A673 (cell line): Measurements from ENCODE around the gene DTL. TPM values are rescaled to one million over a fixed set of nuclear protein-coding genes. Genes with fewer than 3 reads are reported as not detected.

Source experiments
- BruUV-seq: library from RNA; stranded (reverse); fragments of 400-500 nt; replicated peaks from 2 replicates; lab custom pipeline; 2021; lab: Mats Ljungman, UMichigan
- CTCF ChIA-PET: fragments of 300-600 bp; sonication (Branson Sonifier 250); formaldehyde crosslinking; loops from one replicate; lab custom pipeline; 2022; ENCODE audit warnings: antibody characterized with exemption; lab: Charles Lee
- POLR2A ChIA-PET: fragments of 300-600 bp; sonication (Branson Sonifier 250); formaldehyde crosslinking; loops from one replicate; lab custom pipeline; 2022; ENCODE audit warnings: antibody characterized with exemption; ENCODE audit not compliant: low non-redundant PET; lab: Charles Lee
- DNase-seq: peaks from one replicate; pipeline ENCODE4 v3.0.0-alpha.2; 2015; ENCODE audit warnings: low spot score
- H3K27ac ChIP-seq: fragments of 200-600 bp; sonication (generic); 2 replicates; pipeline ENCODE4 v1.5.1; 2016; ENCODE audit warnings: mixed run types, low read depth, mild to moderate bottlenecking, mixed read lengths, antibody characterized with exemption, low read length; ENCODE audit not compliant: poor library complexity, severe bottlenecking
- H3K27me3 ChIP-seq: fragments of 200-600 bp; sonication (generic); replicated peaks from 2 replicates; pipeline ENCODE4 v1.6.1; 2017; ENCODE audit warnings: mixed run types, low read depth, mild to moderate bottlenecking, mixed read lengths, antibody characterized with exemption, low read length; ENCODE audit not compliant: insufficient read depth, poor library complexity
- H3K36me3 ChIP-seq: fragments of 200-600 bp; sonication (generic); 2 replicates; pipeline ENCODE4 v1.6.1; 2016; ENCODE audit warnings: mixed run types, mild to moderate bottlenecking, mixed read lengths, antibody characterized with exemption, low read length; ENCODE audit not compliant: insufficient read depth, poor library complexity, severe bottlenecking
- H3K4me1 ChIP-seq: fragments of 200-600 bp; sonication (generic); 2 replicates; pipeline ENCODE4 v1.6.1; 2017; ENCODE audit warnings: mixed run types, mild to moderate bottlenecking, mixed read lengths, antibody characterized with exemption, low read length; ENCODE audit not compliant: insufficient read depth, poor library complexity, severe bottlenecking
- H3K4me3 ChIP-seq: fragments of 200-600 bp; sonication (generic); 2 replicates; pipeline ENCODE4 v1.5.1; 2016; ENCODE audit warnings: low read depth, mixed run types, mild to moderate bottlenecking, mixed read lengths, low read length; ENCODE audit not compliant: poor library complexity, severe bottlenecking
- H3K9me3 ChIP-seq: fragments of 200-600 bp; sonication (generic); 2 replicates; pipeline ENCODE4 v1.6.1; 2016; ENCODE audit warnings: mixed run types, low read depth, mild to moderate bottlenecking, mixed read lengths, antibody characterized with exemption, low read length; ENCODE audit not compliant: poor library complexity, severe bottlenecking
- EZH2 ChIP-seq: fragments of 200-600 bp; sonication (generic); IDR thresholded peaks from 2 replicates; pipeline ENCODE4 v1.6.1; 2017; ENCODE audit warnings: borderline replicate concordance, low read depth, mild to moderate bottlenecking, mixed read lengths, antibody characterized with exemption, low read length; ENCODE audit not compliant: poor library complexity, severe bottlenecking
- intact Hi-C: fragments of 100-400 bp; cut with micrococcal nuclease; formaldehyde crosslinking; loops from one replicate; pipeline ENCODE4 v1.10.0; 2022; ENCODE audit not compliant: unreplicated experiment
- total RNA-seq: library from RNA; stranded (reverse); gene quantifications from 2 replicates; pipeline ENCODE4 v1.2.3, GENCODE V29; 2021
- TF ChIP-seq, protein P1 (sequence below): fragments of 300-800, 200-600 bp; sonication (generic); conservative IDR thresholded peaks from 2 replicates; pipeline ENCODE4 v1.5.1; 2017; ENCODE audit warnings: low read depth, mild to moderate bottlenecking, antibody characterized with exemption, low read length, moderate library complexity, mixed read lengths

The DTL gene
- total RNA-seq, 1 experiment from 2014 or later: 84.3 TPM

DNA sequence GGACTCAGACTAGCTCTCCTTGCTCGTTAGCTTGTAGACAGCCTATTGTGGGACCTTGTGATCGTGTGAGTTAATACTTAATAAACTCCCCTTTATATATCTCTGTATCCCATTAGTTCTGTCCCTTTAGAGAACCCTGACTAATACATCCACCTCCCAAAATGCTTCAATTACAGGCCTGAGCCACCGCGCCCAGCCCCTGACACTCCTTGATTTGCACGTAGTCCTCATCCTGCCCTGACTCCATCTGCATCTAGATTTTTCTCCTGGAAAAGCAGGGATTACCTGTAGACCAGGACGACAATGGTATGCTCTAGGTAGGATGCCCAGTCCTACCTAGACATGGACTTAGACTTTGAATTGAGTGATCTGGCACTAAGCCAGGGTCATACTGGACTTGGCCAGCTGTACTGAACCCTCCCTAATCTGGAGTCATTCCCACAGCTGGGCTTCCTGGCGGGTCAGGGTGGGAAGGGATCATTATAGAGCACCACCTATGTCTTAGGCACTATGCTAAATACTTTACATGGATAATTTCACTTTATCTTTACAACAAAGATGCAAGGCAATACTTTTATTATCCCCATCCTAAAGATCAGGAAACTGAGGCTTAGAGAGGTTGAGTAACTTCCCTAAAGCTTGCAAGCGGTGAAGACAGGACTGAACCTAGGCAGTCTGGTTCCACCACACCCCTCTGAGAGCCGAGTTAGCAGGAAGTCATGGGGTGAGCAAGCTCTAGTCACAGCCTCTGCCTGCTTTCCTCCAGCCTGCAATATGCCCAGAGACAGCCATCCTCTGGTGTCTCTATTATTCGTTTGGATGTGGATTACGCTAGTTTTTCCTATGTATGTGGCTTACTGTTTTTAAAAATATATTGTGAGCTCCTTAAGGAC is 89.4 kb downstream of the DTL start:
- no peaks in the 10 kb centered on the region for H3K9me3 ChIP-seq
- H3K27ac ChIP-seq: no peak overlapping the region
- ChIA-PET POLR2A (no interaction called here), CTCF (no interaction called here)
- BruUV-seq: no TSS peak
- DNase-seq: no peak
- no peaks in the 10 kb centered on the region for H3K36me3 ChIP-seq
- no peak overlapping the region for H3K4me3 ChIP-seq
- intact Hi-C loops: no loop called here
- H3K27me3 ChIP-seq: no peaks in the 10 kb centered on the region
- TF ChIP-seq EZH2: no peak
- TF ChIP-seq, protein P1, sequence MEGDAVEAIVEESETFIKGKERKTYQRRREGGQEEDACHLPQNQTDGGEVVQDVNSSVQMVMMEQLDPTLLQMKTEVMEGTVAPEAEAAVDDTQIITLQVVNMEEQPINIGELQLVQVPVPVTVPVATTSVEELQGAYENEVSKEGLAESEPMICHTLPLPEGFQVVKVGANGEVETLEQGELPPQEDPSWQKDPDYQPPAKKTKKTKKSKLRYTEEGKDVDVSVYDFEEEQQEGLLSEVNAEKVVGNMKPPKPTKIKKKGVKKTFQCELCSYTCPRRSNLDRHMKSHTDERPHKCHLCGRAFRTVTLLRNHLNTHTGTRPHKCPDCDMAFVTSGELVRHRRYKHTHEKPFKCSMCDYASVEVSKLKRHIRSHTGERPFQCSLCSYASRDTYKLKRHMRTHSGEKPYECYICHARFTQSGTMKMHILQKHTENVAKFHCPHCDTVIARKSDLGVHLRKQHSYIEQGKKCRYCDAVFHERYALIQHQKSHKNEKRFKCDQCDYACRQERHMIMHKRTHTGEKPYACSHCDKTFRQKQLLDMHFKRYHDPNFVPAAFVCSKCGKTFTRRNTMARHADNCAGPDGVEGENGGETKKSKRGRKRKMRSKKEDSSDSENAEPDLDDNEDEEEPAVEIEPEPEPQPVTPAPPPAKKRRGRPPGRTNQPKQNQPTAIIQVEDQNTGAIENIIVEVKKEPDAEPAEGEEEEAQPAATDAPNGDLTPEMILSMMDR: no peak
- no peaks in the 10 kb centered on the region for H3K4me1 ChIP-seq

DNA sequence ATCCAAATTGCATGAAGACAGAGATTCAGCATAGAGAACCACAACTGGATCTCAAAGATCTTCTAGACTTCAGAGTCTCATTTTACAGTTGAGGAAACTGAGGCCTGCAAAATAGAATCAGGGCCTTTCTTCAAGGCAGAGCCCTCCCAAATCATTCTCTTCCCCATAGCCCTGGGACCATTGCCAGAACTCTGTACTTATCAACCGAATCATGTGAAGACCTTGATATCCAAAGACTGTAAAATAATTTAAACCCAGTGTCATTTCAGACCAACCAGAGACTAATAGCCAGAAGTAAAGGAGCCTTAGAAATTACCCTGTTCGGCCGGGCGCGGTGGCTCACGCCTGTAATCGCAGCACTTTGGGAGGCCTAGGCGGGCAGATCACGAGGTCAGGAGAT is 90.1 kb downstream of the DTL start:
- intact Hi-C loops: no loop called here
- H3K27me3 ChIP-seq: no peaks in the 10 kb centered on the region
- no peaks in the 10 kb centered on the region for H3K4me1 ChIP-seq
- no peaks in the 10 kb centered on the region for H3K9me3 ChIP-seq
- no peaks in the 10 kb centered on the region for H3K36me3 ChIP-seq
- no TSS peak for BruUV-seq
- TF ChIP-seq, protein P1: no peak
- TF ChIP-seq EZH2: no peak
- H3K27ac ChIP-seq: no peak overlapping the region
- ChIA-PET CTCF (no interaction called here), POLR2A (no interaction called here)
- H3K4me3 ChIP-seq: no peak overlapping the region
- DNase-seq: no peak

DNA sequence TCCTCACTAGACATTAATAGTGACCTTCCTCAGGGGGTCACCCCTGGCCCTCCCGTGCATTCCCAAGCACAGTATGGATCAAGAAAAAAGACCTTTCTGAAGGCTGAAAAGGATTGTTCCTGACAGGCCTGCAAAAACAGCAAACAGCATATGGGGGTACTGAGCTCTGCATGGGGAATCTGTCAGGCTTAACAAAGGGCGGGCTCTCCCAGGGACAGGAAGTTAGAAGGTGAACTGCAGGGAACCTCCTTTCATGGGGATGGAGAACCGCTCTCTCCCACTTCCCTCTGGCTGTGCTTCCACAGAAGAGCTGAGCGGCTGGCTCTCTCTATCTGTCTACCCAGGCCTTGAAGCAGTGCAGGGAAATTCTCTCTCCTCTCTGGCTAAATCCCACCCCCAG is 91.7 kb downstream of the DTL start:
- intact Hi-C loops: no loop called here
- Histone ChIP-seq H3K4me1 (no peaks in the 10 kb centered on the region), H3K9me3 (no peaks in the 10 kb centered on the region), H3K27ac (no peak overlapping the region), H3K4me3 (no peak overlapping the region), H3K36me3 (no peaks in the 10 kb centered on the region), H3K27me3 (no peaks in the 10 kb centered on the region)
- TF ChIP-seq, protein P1: no peak
- no peak for TF ChIP-seq EZH2
- no TSS peak for BruUV-seq
- no peak for DNase-seq
- CTCF ChIA-PET: no interaction called here
- POLR2A ChIA-PET: no interaction called here
